T-helper 2 cell treated with Interferon-gamma antibody and Interleukin-4, amounts not matched to agents 5 μg/mL and 100 μg/mL, for 36 hours (primary cell): ENCODE data around the gene MAP10.

Experiments used
- DNase-seq: peaks from one replicate; pipeline ENCODE4 v3.0.0; 2021; ENCODE audit warnings: low spot score
- H3K27ac Mint-ChIP-seq: one replicate; pipeline ENCODE4 v1.8.0; 2021; ENCODE audit warnings: mild to moderate bottlenecking, mixed read lengths
- H3K27me3 Mint-ChIP-seq: one replicate; pipeline ENCODE4 v1.8.0; 2021; ENCODE audit warnings: low read depth, mixed read lengths
- H3K36me3 Mint-ChIP-seq: one replicate; pipeline ENCODE4 v1.8.0; 2021; ENCODE audit warnings: low read depth, mixed read lengths
- H3K4me1 Mint-ChIP-seq: one replicate; pipeline ENCODE4 v1.8.0; 2021; ENCODE audit warnings: low read depth, mixed read lengths
- H3K4me3 Mint-ChIP-seq: one replicate; pipeline ENCODE4 v1.8.0; 2022; ENCODE audit warnings: mild to moderate bottlenecking, moderate library complexity, mixed read lengths
- H3K9me3 Mint-ChIP-seq: one replicate; pipeline ENCODE4 v1.8.0; 2021; ENCODE audit warnings: mixed read lengths

Gene MAP10

GRCh38 chr1:232818040-232818439 is 12.8 kb downstream of the MAP10 start:
- Mint-ChIP-seq H3K4me3 (no peak overlapping the region), H3K27ac (no peak overlapping the region), H3K27me3 (peaks cover 7% of the 10 kb centered on the region), H3K9me3 (no peaks in the 10 kb centered on the region), H3K4me1 (no peaks in the 10 kb centered on the region), H3K36me3 (no peaks in the 10 kb centered on the region)
- DNase-seq = no peak

DNA sequence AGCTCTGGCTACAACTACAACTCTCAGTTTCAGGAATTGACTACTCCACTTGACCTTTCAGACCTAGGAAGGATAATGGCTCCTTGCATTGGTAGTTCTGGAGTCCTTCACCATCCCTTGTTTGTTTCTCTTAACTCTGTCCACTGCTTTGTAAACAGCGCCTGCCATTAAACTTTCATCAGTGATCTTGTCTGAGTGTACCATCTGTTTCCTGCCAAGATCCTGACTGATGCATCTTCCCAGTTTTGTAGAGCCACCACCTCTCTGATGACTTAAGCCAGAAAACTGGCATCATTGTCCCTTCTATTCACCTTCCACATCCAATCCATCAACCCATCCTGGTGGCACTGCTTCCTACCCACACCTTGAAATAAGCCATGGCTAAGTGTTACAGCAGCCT is 15.2 kb downstream of the MAP10 start:
- Mint-ChIP-seq H3K27ac (no peak overlapping the region), H3K4me1 (no peaks in the 10 kb centered on the region), H3K4me3 (no peak overlapping the region), H3K9me3 (no peaks in the 10 kb centered on the region), H3K36me3 (no peaks in the 10 kb centered on the region), H3K27me3 (peaks cover 3% of the 10 kb centered on the region)
- DNase-seq = no peak

GRCh38 chr1:232822530-232822929 is 17.3 kb downstream of the MAP10 start:
- DNase-seq = no peak
- Mint-ChIP-seq H3K27me3 (peaks cover 3% of the 10 kb centered on the region), H3K4me3 (no peak overlapping the region), H3K36me3 (no peaks in the 10 kb centered on the region), H3K9me3 (no peaks in the 10 kb centered on the region), H3K4me1 (no peaks in the 10 kb centered on the region), H3K27ac (no peak overlapping the region)

- Mint-ChIP-seq H3K27me3 (no peaks in the 10 kb centered on the region), H3K36me3 (no peaks in the 10 kb centered on the region), H3K27ac (no peak overlapping the region), H3K4me1 (no peaks in the 10 kb centered on the region), H3K4me3 (no peak overlapping the region), H3K9me3 (peaks cover 4% of the 10 kb centered on the region)
- no peak for DNase-seq
These were observed 21.1 kb downstream of the MAP10 start for GRCh38 chr1:232826318-232826717.

- peaks cover 10% of the 10 kb centered on the region for H3K27me3 Mint-ChIP-seq
- H3K36me3 Mint-ChIP-seq = no peaks in the 10 kb centered on the region
- DNase-seq = no peak
- peaks cover 4% of the 10 kb centered on the region for H3K9me3 Mint-ChIP-seq
- no peak overlapping the region for H3K4me3 Mint-ChIP-seq
- no peaks in the 10 kb centered on the region for H3K4me1 Mint-ChIP-seq
- H3K27ac Mint-ChIP-seq = no peak overlapping the region
These were observed 25.4 kb downstream of the MAP10 start for GRCh38 chr1:232830661-232831060.

DNA sequence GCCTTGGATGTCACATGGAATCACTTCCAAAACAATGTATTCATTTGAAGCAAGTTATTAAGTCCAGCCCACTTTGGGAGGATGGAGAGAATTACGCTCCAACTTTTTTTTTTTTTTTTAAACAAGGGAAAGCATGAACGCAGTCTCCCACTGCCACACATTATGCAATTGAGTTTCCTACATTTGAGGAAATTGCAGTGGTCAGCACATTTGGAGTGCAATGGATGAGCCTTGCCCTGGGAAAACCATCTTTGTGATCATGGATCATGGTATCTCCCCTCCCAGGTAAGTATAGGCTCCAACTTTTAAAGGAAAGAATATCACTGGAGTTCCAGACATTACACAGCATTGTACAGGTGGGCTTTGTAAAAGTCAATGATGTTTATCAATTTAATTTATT is 26.7 kb downstream of the MAP10 start:
- peaks cover 4% of the 10 kb centered on the region for H3K9me3 Mint-ChIP-seq
- H3K27ac Mint-ChIP-seq = no peak overlapping the region
- DNase-seq = no peak
- H3K4me3 Mint-ChIP-seq = no peak overlapping the region
- no peaks in the 10 kb centered on the region for H3K4me1 Mint-ChIP-seq
- H3K36me3 Mint-ChIP-seq = no peaks in the 10 kb centered on the region
- peaks cover 13% of the 10 kb centered on the region for H3K27me3 Mint-ChIP-seq

DNA sequence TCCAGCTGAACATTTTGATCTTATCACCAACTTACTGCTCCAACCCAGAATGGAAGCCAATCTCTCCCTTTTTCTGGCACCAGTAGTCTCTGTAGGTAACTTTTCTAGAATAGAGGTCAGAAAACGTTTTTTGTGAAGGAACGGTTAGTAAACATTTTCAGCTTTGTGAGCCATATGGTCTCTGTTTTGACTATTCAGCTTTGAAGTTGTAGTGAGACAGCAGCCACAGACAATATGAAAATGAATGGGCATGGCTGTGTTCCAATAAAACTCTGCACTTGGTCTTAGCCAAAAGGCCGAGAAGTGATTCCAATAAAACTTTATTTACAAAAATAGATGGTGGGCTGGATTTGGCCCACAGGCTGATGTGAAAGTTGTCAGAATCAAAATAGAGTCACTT is 28.9 kb downstream of the MAP10 start:
- Mint-ChIP-seq H3K27me3 (peaks cover 13% of the 10 kb centered on the region), H3K36me3 (no peaks in the 10 kb centered on the region), H3K4me3 (no peak overlapping the region), H3K27ac (no peak overlapping the region), H3K4me1 (no peaks in the 10 kb centered on the region), H3K9me3 (no peaks in the 10 kb centered on the region)
- DNase-seq = no peak

- Mint-ChIP-seq H3K27ac (no peak overlapping the region), H3K4me3 (no peak overlapping the region), H3K27me3 (peaks cover 13% of the 10 kb centered on the region), H3K9me3 (no peaks in the 10 kb centered on the region), H3K4me1 (no peaks in the 10 kb centered on the region), H3K36me3 (no peaks in the 10 kb centered on the region)
- no peak for DNase-seq
These were observed 29.9 kb downstream of the MAP10 start for GRCh38 chr1:232835166-232835565.

DNA sequence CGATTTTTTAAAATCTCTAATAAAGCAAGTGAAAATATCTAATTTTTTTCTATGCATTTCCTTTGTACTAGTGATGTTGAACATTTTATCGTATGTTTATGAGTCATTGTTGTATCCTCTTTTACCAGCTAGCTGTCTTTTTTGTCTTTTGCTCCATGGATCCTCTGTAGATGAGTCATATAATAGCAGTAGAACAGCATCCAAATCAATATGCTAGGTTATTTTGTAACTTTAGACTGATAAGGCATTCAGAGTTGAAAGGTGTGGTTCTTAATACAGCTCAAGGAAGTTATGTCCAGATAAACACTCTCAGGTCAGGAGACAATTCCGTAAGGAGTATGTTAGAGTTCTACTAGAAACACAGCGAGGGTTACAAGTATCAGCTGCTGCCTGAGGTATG is 31.9 kb downstream of the MAP10 start:
- Mint-ChIP-seq H3K4me1 (no peaks in the 10 kb centered on the region), H3K9me3 (peaks cover 6% of the 10 kb centered on the region), H3K36me3 (no peaks in the 10 kb centered on the region), H3K4me3 (no peak overlapping the region), H3K27me3 (peaks cover 13% of the 10 kb centered on the region), H3K27ac (no peak overlapping the region)
- DNase-seq = no peak

- no peak for DNase-seq
- Mint-ChIP-seq H3K9me3 (peaks cover 6% of the 10 kb centered on the region), H3K27ac (no peak overlapping the region), H3K36me3 (no peaks in the 10 kb centered on the region), H3K4me1 (no peaks in the 10 kb centered on the region), H3K27me3 (peaks cover 2% of the 10 kb centered on the region), H3K4me3 (no peak overlapping the region)
These were observed 36.8 kb downstream of the MAP10 start for GRCh38 chr1:232841823-232842565.

DNA sequence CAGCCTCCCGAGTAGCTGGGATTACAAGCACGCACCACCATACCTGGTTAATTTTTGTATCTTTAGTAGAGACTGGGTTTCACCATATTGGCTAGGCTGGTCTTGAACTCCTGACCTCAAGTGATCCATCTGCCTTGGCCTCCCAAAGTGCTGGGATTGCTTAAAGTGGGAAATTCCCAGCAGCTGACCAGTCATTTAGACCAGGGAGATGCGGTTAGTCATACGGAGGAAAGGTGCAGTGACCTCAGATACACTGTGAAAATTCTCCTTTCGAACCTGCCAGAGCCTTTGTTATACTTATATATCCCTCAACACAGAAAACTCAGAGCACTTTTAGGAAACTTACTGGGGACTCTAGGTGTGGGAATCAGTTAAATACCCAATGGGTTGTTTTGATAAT is 39.6 kb downstream of the MAP10 start:
- Mint-ChIP-seq H3K4me1 (no peaks in the 10 kb centered on the region), H3K36me3 (no peaks in the 10 kb centered on the region), H3K27me3 (peaks cover 2% of the 10 kb centered on the region), H3K4me3 (no peak overlapping the region), H3K9me3 (peaks cover 6% of the 10 kb centered on the region), H3K27ac (no peak overlapping the region)
- no peak for DNase-seq

DNA sequence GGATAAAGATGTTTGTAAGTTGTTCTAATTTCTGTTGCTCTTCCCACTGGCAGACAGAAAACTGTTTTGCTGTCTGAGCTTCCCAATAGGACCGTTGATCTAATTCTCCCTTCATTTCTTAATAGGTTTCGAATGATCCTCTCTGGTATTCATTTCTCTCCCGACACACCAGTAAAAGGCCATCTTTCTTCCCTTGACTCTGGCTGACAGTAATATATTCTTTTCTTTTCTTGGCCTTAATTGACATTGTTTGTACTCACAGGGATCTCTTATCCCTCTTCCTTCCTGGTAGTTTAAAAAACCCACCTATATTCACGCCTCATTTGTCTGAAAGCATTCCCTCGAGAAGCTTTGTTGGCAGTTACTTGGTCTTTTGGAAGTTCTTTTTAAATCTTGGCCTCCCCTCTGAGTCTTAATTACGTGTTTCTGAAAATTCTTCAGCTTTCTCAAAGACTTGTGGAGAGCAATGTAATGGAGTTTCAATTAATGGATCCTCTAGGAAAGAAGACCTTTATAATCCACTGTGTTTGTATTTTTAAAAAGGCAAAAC is 40.3 kb downstream of the MAP10 start:
- Mint-ChIP-seq H3K27me3 (peaks cover 2% of the 10 kb centered on the region), H3K9me3 (peaks cover 6% of the 10 kb centered on the region), H3K4me3 (no peak overlapping the region), H3K27ac (no peak overlapping the region), H3K36me3 (no peaks in the 10 kb centered on the region), H3K4me1 (no peaks in the 10 kb centered on the region)
- DNase-seq = no peak

DNA sequence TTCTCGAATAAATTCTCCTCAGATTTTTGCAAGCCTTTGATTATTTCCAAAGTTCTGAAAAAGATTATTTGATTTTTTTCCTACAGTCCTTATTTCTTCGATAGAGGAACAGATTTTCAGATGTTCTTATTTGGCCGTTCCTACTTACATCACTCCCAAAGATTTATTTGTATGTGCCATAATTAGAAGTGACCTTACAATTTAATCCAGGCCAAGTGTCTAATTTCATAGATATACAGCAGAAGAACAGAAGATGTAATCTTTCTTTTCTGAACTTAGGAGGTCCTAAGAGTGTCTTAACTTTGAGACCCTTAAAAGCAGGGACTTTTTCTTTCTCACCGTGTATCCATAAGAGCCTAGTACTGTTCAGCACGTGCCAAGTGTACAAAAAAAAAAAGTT is 46.3 kb downstream of the MAP10 start:
- Mint-ChIP-seq H3K4me3 (no peak overlapping the region), H3K4me1 (peaks cover 6% of the 10 kb centered on the region), H3K36me3 (no peaks in the 10 kb centered on the region), H3K27me3 (peaks cover 7% of the 10 kb centered on the region), H3K9me3 (no peaks in the 10 kb centered on the region), H3K27ac (no peak overlapping the region)
- no peak for DNase-seq

- peaks cover 9% of the 10 kb centered on the region for H3K27me3 Mint-ChIP-seq
- no peaks in the 10 kb centered on the region for H3K9me3 Mint-ChIP-seq
- H3K4me1 Mint-ChIP-seq = peaks cover 6% of the 10 kb centered on the region
- no peak for DNase-seq
- no peak overlapping the region for H3K27ac Mint-ChIP-seq
- no peak overlapping the region for H3K4me3 Mint-ChIP-seq
- H3K36me3 Mint-ChIP-seq = no peaks in the 10 kb centered on the region
These were observed 49.0 kb downstream of the MAP10 start for GRCh38 chr1:232853994-232854797.
